WERI-Rb-1 (cell line): ENCODE measurements around the gene STK32A.

Experiments
- DNase-seq: peaks from one replicate; pipeline ENCODE4 v3.0.0-alpha.2; 2020
- H3K27ac ChIP-seq: fragments of 250-450 bp; sonication (Bioruptor Pico); 2 replicates; pipeline ENCODE4 v1.5.1; 2020; ENCODE audit warnings: mild to moderate bottlenecking, moderate library complexity
- H3K27me3 ChIP-seq: fragments of 250-450 bp; sonication (Bioruptor Pico); 2 replicates; pipeline ENCODE4 v1.5.1; 2021; ENCODE audit warnings: mild to moderate bottlenecking, low read depth, moderate library complexity; ENCODE audit not compliant: insufficient read depth, severe bottlenecking
- H3K36me3 ChIP-seq: fragments of 250-450 bp; sonication (Bioruptor Pico); 2 replicates; pipeline ENCODE4 v1.5.1; 2020; ENCODE audit warnings: mild to moderate bottlenecking, moderate library complexity
- H3K4me3 ChIP-seq: 2 replicates; pipeline ENCODE4 v1.5.1; 2011; ENCODE audit warnings: low read depth, mild to moderate bottlenecking, control low read depth, low read length
- H3K9me3 ChIP-seq: fragments of 250-450 bp; sonication (Bioruptor Pico); 2 replicates; pipeline ENCODE4 v1.5.1; 2021; ENCODE audit warnings: mild to moderate bottlenecking, moderate library complexity; ENCODE audit not compliant: severe bottlenecking
- CTCF ChIP-seq: IDR thresholded peaks from 2 replicates; pipeline ENCODE4 v1.5.1; 2011; ENCODE audit warnings: low read depth, mild to moderate bottlenecking, control low read depth, inconsistent platforms, low read length

STK32A gene

GRCh38 chr5:147369742-147370374 lies 135.0 kb downstream of the STK32A start:
- no peak for DNase-seq
- no peaks in the 10 kb centered on the region for H3K27me3 ChIP-seq
- H3K27ac ChIP-seq, result no peak overlapping the region

GRCh38 chr5:147371290-147371689 lies 136.5 kb downstream of the STK32A start:
- no peaks in the 10 kb centered on the region for H3K36me3 ChIP-seq
- TF ChIP-seq CTCF, result no peak
- H3K27me3 ChIP-seq, result no peaks in the 10 kb centered on the region
- H3K27ac ChIP-seq, result no peak overlapping the region
- no peak overlapping the region for H3K4me3 ChIP-seq
- no peaks in the 10 kb centered on the region for H3K9me3 ChIP-seq
- no peak for DNase-seq

More at GRCh38 chr5:147369742-147370374, 135.0 kb downstream of the STK32A start:
- no peaks in the 10 kb centered on the region for H3K9me3 ChIP-seq
- H3K36me3 ChIP-seq, result no peaks in the 10 kb centered on the region
- H3K4me3 ChIP-seq, result no peak overlapping the region
- TF ChIP-seq CTCF, result peak; percentile 42

GRCh38 chr5:147372191-147372590 lies 137.4 kb downstream of the STK32A start:
- Histone ChIP-seq H3K4me3 (no peak overlapping the region), H3K27me3 (no peaks in the 10 kb centered on the region), H3K9me3 (no peaks in the 10 kb centered on the region), H3K36me3 (no peaks in the 10 kb centered on the region), H3K27ac (no peak overlapping the region)
- TF ChIP-seq CTCF, result no peak
- DNase-seq, result no peak

- DNase-seq, result no peak
- Histone ChIP-seq H3K27me3 (no peaks in the 10 kb centered on the region), H3K36me3 (no peaks in the 10 kb centered on the region), H3K4me3 (no peak overlapping the region), H3K9me3 (no peaks in the 10 kb centered on the region), H3K27ac (no peak overlapping the region)
- no peak for TF ChIP-seq CTCF
These were observed 138.5 kb downstream of the STK32A start for GRCh38 chr5:147373328-147373727.

- no peak for DNase-seq
- H3K4me3 ChIP-seq, result no peak overlapping the region
- H3K36me3 ChIP-seq, result no peaks in the 10 kb centered on the region
- H3K9me3 ChIP-seq, result no peaks in the 10 kb centered on the region
- no peak for TF ChIP-seq CTCF
- no peaks in the 10 kb centered on the region for H3K27me3 ChIP-seq
- no peak overlapping the region for H3K27ac ChIP-seq
These were observed 140.3 kb downstream of the STK32A start for GRCh38 chr5:147375151-147375550.

GRCh38 chr5:147377682-147378081 lies 142.9 kb downstream of the STK32A start:
- no peak for DNase-seq
- no peak overlapping the region for H3K4me3 ChIP-seq
- no peak overlapping the region for H3K27ac ChIP-seq
- H3K27me3 ChIP-seq, result no peaks in the 10 kb centered on the region
- TF ChIP-seq CTCF, result no peak
- no peaks in the 10 kb centered on the region for H3K9me3 ChIP-seq
- no peaks in the 10 kb centered on the region for H3K36me3 ChIP-seq
